Endothelial cell of umbilical vein (primary cell): ENCODE results near the gene CLIC4.

Source experiments
- EZH2 ChIP-seq: IDR thresholded peaks from 2 replicates; pipeline ENCODE4 v1.6.1; 2012; ENCODE audit warnings: borderline replicate concordance, low read depth, mild to moderate bottlenecking, moderate library complexity, low read length, inconsistent platforms; ENCODE audit not compliant: severe bottlenecking
- FOS ChIP-seq: IDR thresholded peaks from 2 replicates; pipeline ENCODE4 v1.6.1; 2011; ENCODE audit warnings: mild to moderate bottlenecking, low read length, moderate library complexity, borderline replicate concordance; ENCODE audit not compliant: insufficient read depth
- GATA2 ChIP-seq: IDR thresholded peaks from 2 replicates; pipeline ENCODE4 v1.7.0; 2011; ENCODE audit warnings: low read depth, mild to moderate bottlenecking, moderate library complexity, mixed read lengths, low read length; ENCODE audit not compliant: insufficient read length, insufficient read depth
- JUN ChIP-seq: IDR thresholded peaks from 2 replicates; pipeline ENCODE4 v1.6.1; 2011; ENCODE audit warnings: borderline replicate concordance, low read depth; ENCODE audit not compliant: insufficient read length, insufficient read depth
- POLR2A ChIP-seq: IDR thresholded peaks from 2 replicates; pipeline ENCODE4 v1.6.1; 2012; ENCODE audit warnings: low read depth, mild to moderate bottlenecking, control low read depth, low read length
- POLR2AphosphoS5 ChIP-seq: IDR thresholded peaks from 2 replicates; pipeline ENCODE4 v1.6.1; 2012; ENCODE audit warnings: low read depth, mild to moderate bottlenecking, control low read depth, low read length, moderate library complexity; ENCODE audit not compliant: insufficient read depth
- TF ChIP-seq, protein P1 (sequence below), 2 donors: IDR thresholded peaks; 1 replicate in 1 of 2; 2 replicates in 1 of 2; pipeline ENCODE4 v1.5.1; 2011; ENCODE audit warnings: low read length in 2 of 2, mild to moderate bottlenecking in 2 of 2, moderate library complexity in 2 of 2, control low read depth in 1 of 2, inconsistent platforms in 1 of 2, low read depth in 1 of 2; ENCODE audit not compliant: insufficient read depth in 1 of 2; ENCODE audit errors: extremely low read depth in 1 of 2

DNA sequence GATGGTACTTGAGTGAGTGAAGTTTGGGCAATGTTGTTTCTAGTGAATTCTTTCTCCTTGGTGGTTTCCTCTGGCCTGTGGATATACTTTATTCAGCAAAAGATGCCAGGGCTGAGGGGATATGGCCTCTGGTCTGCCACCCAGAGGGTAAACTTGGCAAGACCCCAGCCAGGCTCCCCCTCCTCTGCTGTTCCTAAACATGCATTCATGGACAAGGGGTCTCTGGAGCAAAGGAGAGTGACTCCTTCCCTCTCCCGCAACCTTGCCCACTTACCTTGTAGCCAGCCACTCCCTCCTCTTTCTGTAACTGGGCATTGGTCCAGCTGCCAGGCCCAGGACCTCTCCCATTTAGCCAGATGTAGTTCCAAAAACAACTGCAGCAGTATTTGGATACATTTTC is 141.0 kb downstream of the CLIC4 start:
- TF ChIP-seq POLR2AphosphoS5 (no peak), POLR2A (no peak), EZH2 (no peak), GATA2 (no peak), JUN (no peak), FOS (no peak)
- TF ChIP-seq, protein P1, sequence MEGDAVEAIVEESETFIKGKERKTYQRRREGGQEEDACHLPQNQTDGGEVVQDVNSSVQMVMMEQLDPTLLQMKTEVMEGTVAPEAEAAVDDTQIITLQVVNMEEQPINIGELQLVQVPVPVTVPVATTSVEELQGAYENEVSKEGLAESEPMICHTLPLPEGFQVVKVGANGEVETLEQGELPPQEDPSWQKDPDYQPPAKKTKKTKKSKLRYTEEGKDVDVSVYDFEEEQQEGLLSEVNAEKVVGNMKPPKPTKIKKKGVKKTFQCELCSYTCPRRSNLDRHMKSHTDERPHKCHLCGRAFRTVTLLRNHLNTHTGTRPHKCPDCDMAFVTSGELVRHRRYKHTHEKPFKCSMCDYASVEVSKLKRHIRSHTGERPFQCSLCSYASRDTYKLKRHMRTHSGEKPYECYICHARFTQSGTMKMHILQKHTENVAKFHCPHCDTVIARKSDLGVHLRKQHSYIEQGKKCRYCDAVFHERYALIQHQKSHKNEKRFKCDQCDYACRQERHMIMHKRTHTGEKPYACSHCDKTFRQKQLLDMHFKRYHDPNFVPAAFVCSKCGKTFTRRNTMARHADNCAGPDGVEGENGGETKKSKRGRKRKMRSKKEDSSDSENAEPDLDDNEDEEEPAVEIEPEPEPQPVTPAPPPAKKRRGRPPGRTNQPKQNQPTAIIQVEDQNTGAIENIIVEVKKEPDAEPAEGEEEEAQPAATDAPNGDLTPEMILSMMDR (IDR thresholded peaks at IDR 0.05; ENCODE audit: extremely low read depth in 1 of 2, insufficient read depth in 1 of 2, low read depth in 1 of 2, low read length in 2 of 2), result no peak
